Endothelial cell of umbilical vein (primary cell): ENCODE measurements around the gene ZNF222. TPM values are rescaled to one million over a fixed set of nuclear protein-coding genes. Genes with fewer than 3 reads are reported as not detected.

ENCODE experiments used
- BruUV-seq: library from RNA; stranded (reverse); fragments of 400-500 nt; replicated peaks from 2 replicates; lab custom pipeline; 2021; lab: Mats Ljungman, UMichigan
- CTCF ChIA-PET: fragments of 300-600, 350-600 bp; sonication (Branson Sonifier 250); formaldehyde crosslinking; loops from one replicate; lab custom pipeline; 2021; ENCODE audit warnings: antibody characterized with exemption, inconsistent platforms; lab: Charles Lee
- POLR2A ChIA-PET: fragments of 300-600, 350-600 bp; sonication (Branson Sonifier 250); formaldehyde crosslinking; loops from one replicate; lab custom pipeline; 2021; ENCODE audit warnings: antibody characterized with exemption, inconsistent platforms; lab: Charles Lee
- DNase-seq: peaks from one replicate; pipeline ENCODE4 v3.0.0-alpha.2; 2011; ENCODE audit warnings: low read depth, low spot score
- FAIRE-seq: peaks from 2 replicates; lab custom pipeline; 2011; peaks lifted over from hg19 to GRCh38; lab: Jason Lieb, UNC
- H2AFZ ChIP-seq: 2 replicates; pipeline ENCODE4 v1.6.0; 2012; ENCODE audit warnings: low read depth, low read length, control low read depth, inconsistent platforms
- H3K27ac ChIP-seq: 2 replicates; pipeline ENCODE4 v1.5.1; 2011; ENCODE audit warnings: low read depth, mild to moderate bottlenecking, control low read depth, low read length, moderate library complexity; ENCODE audit not compliant: insufficient read depth
- H3K27me3 ChIP-seq, 2 experiments: 2 replicates each; pipeline versions ENCODE4 v1.6.0 to v1.6.1; 2011; ENCODE audit warnings: low read length in 2 of 2, mixed read lengths in 1 of 2; ENCODE audit not compliant: control insufficient read depth in 2 of 2, insufficient read depth in 2 of 2
- H3K36me3 ChIP-seq, 2 experiments: 2 replicates in 1 of 2; 3 replicates in 1 of 2; pipeline ENCODE4 v1.5.1; 2011; ENCODE audit warnings: low read length in 2 of 2, mild to moderate bottlenecking in 1 of 2, moderate library complexity in 1 of 2; ENCODE audit not compliant: control insufficient read depth in 2 of 2, insufficient read depth in 2 of 2; ENCODE audit errors: extremely low read depth in 1 of 2
- H3K4me1 ChIP-seq: 3 replicates; pipeline ENCODE4 v1.5.1; 2011; ENCODE audit warnings: mild to moderate bottlenecking, low read length; ENCODE audit not compliant: control insufficient read depth, insufficient read depth; ENCODE audit errors: extremely low read depth
- H3K4me2 ChIP-seq: 2 replicates; pipeline ENCODE4 v1.6.1; 2011; ENCODE audit warnings: low read length, control low read depth, mixed read lengths; ENCODE audit not compliant: insufficient read depth
- H3K4me3 ChIP-seq, 3 experiments: fragments of 200-600 bp in 1 of 3; sonication (generic), shearing (Covaris generic) in 1 of 3; replicated peaks in 1 of 3; 2 replicates each; pipeline ENCODE4 v1.5.1; 2011 to 2016; ENCODE audit warnings: control low read depth in 3 of 3, low read length in 3 of 3, mild to moderate bottlenecking in 2 of 3, inconsistent platforms in 1 of 3, low read depth in 1 of 3, moderate library complexity in 1 of 3; ENCODE audit not compliant: insufficient read depth in 1 of 3
- H3K79me2 ChIP-seq: 2 replicates; pipeline ENCODE4 v1.6.0; 2012; ENCODE audit warnings: low read length, inconsistent platforms; ENCODE audit not compliant: control insufficient read depth, insufficient read depth
- H3K9ac ChIP-seq: replicated peaks from 2 replicates; pipeline ENCODE3; 2011; ENCODE audit warnings: low read length, control low read depth; ENCODE audit not compliant: insufficient read depth; ENCODE audit errors: extremely low read depth
- H3K9me1 ChIP-seq: replicated peaks from 3 replicates; pipeline ENCODE4 v1.6.0; 2011; ENCODE audit warnings: mild to moderate bottlenecking, low read length; ENCODE audit not compliant: control insufficient read depth, insufficient read depth; ENCODE audit errors: extremely low read depth
- H3K9me3 ChIP-seq: replicated peaks from 2 replicates; pipeline ENCODE4 v1.5.1; 2012; ENCODE audit warnings: low read length, inconsistent platforms; ENCODE audit not compliant: control insufficient read depth, insufficient read depth
- H4K20me1 ChIP-seq: replicated peaks from 2 replicates; pipeline ENCODE3; 2011; ENCODE audit warnings: mild to moderate bottlenecking, low read length; ENCODE audit not compliant: control insufficient read depth, insufficient read depth; ENCODE audit errors: extremely low read depth
- EZH2 ChIP-seq: IDR thresholded peaks from 2 replicates; pipeline ENCODE4 v1.6.1; 2012; ENCODE audit warnings: borderline replicate concordance, low read depth, mild to moderate bottlenecking, moderate library complexity, low read length, inconsistent platforms; ENCODE audit not compliant: severe bottlenecking
- FOS ChIP-seq: IDR thresholded peaks from 2 replicates; pipeline ENCODE4 v1.6.1; 2011; ENCODE audit warnings: mild to moderate bottlenecking, low read length, moderate library complexity, borderline replicate concordance; ENCODE audit not compliant: insufficient read depth
- GATA2 ChIP-seq: IDR thresholded peaks from 2 replicates; pipeline ENCODE4 v1.7.0; 2011; ENCODE audit warnings: low read depth, mild to moderate bottlenecking, moderate library complexity, mixed read lengths, low read length; ENCODE audit not compliant: insufficient read length, insufficient read depth
- JUN ChIP-seq: IDR thresholded peaks from 2 replicates; pipeline ENCODE4 v1.6.1; 2011; ENCODE audit warnings: borderline replicate concordance, low read depth; ENCODE audit not compliant: insufficient read length, insufficient read depth
- MAX ChIP-seq: IDR thresholded peaks from 2 replicates; pipeline ENCODE4 v1.6.1; 2011; ENCODE audit not compliant: insufficient read depth, insufficient read length
- MYC ChIP-seq: IDR thresholded peaks from one replicate; pipeline ENCODE4 v1.6.1; 2011; ENCODE audit warnings: mild to moderate bottlenecking, low read depth, low read length
- POLR2A ChIP-seq: IDR thresholded peaks from 2 replicates; pipeline ENCODE4 v1.6.1; 2012; ENCODE audit warnings: low read depth, mild to moderate bottlenecking, control low read depth, low read length
- POLR2AphosphoS5 ChIP-seq: IDR thresholded peaks from 2 replicates; pipeline ENCODE4 v1.6.1; 2012; ENCODE audit warnings: low read depth, mild to moderate bottlenecking, control low read depth, low read length, moderate library complexity; ENCODE audit not compliant: insufficient read depth
- dilution Hi-C: fragments of 300-500 bp; cut with MboI; formaldehyde crosslinking; loops from one replicate; pipeline ENCODE4 v1.15.0; 2019; ENCODE audit warnings: low sequenced_read_pairs; ENCODE audit not compliant: extremely low pct_ligation_motif_present
- intact Hi-C: fragments of 100-400 bp; cut with micrococcal nuclease; formaldehyde crosslinking; loops from one replicate; pipeline ENCODE4 v1.10.0; 2022
- polyA plus RNA-seq, 4 experiments: library from polyadenylated mRNA; depleted of rRNA in 3 of 4; stranded (reverse) in 3 of 4; unstranded in 1 of 4; fragments of >200 nt; gene quantifications; 2 replicates each; pipeline versions ENCODE4 v1.2.1 to v1.2.3, GENCODE V29; 2011 to 2012; ENCODE audit warnings: missing spikeins in 1 of 4
- total RNA-seq: library from RNA; stranded (reverse); gene quantifications from 2 replicates; pipeline ENCODE4 v1.2.3, GENCODE V29; 2021
- TF ChIP-seq, protein P1 (sequence below), 2 donors: IDR thresholded peaks; 1 replicate in 1 of 2; 2 replicates in 1 of 2; pipeline ENCODE4 v1.5.1; 2011; ENCODE audit warnings: low read length in 2 of 2, mild to moderate bottlenecking in 2 of 2, moderate library complexity in 2 of 2, control low read depth in 1 of 2, inconsistent platforms in 1 of 2, low read depth in 1 of 2; ENCODE audit not compliant: insufficient read depth in 1 of 2; ENCODE audit errors: extremely low read depth in 1 of 2

The ZNF222 gene
- total and polyA plus RNA-seq, 2 donors (not counting 3 experiments of a cell fraction or from before 2014, with no cell fraction given) = 2.2 to 5.2 TPM

- intact Hi-C loops (no loop called here), dilution Hi-C loops (no loop called here)
- no peak for FAIRE-seq
Measured at GRCh38 chr19:44059229-44059628, 34.0 kb downstream of the ZNF222 start.

More at GRCh38 chr19:44059229-44059628, 34.0 kb downstream of the ZNF222 start:
- no peak overlapping the region for H2AFZ ChIP-seq
- H3K4me3 ChIP-seq = no peak overlapping the region
- BruUV-seq = no TSS peak
- H3K4me1 ChIP-seq = no peaks in the 10 kb centered on the region
- ChIA-PET CTCF (no interaction called here), POLR2A (no interaction called here)
- no peaks in the 10 kb centered on the region for H3K79me2 ChIP-seq
- H3K27me3 ChIP-seq = no peaks in the 10 kb centered on the region
- H3K27ac ChIP-seq = no peak overlapping the region
- no peak overlapping the region for H3K9ac ChIP-seq
- H3K9me3 ChIP-seq = no peaks in the 10 kb centered on the region
- no peak overlapping the region for H3K4me2 ChIP-seq
- no peak for DNase-seq
- TF ChIP-seq, protein P1, sequence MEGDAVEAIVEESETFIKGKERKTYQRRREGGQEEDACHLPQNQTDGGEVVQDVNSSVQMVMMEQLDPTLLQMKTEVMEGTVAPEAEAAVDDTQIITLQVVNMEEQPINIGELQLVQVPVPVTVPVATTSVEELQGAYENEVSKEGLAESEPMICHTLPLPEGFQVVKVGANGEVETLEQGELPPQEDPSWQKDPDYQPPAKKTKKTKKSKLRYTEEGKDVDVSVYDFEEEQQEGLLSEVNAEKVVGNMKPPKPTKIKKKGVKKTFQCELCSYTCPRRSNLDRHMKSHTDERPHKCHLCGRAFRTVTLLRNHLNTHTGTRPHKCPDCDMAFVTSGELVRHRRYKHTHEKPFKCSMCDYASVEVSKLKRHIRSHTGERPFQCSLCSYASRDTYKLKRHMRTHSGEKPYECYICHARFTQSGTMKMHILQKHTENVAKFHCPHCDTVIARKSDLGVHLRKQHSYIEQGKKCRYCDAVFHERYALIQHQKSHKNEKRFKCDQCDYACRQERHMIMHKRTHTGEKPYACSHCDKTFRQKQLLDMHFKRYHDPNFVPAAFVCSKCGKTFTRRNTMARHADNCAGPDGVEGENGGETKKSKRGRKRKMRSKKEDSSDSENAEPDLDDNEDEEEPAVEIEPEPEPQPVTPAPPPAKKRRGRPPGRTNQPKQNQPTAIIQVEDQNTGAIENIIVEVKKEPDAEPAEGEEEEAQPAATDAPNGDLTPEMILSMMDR (IDR thresholded peaks at IDR 0.05; ENCODE audit: extremely low read depth in 1 of 2, insufficient read depth in 1 of 2, low read depth in 1 of 2, low read length in 2 of 2) = no peak
- TF ChIP-seq EZH2 (no peak), FOS (no peak), POLR2AphosphoS5 (no peak), POLR2A (no peak), MAX (no peak), JUN (no peak), MYC (no peak), GATA2 (no peak)
- no peaks in the 10 kb centered on the region for H4K20me1 ChIP-seq
- H3K36me3 ChIP-seq = peaks cover 0 to 17% of the 10 kb centered on the region in 2 experiments
- H3K9me1 ChIP-seq = no peaks in the 10 kb centered on the region
